ENCODE results near the gene CYP46A1.

GRCh38 chr14:99671235-99672224, 12.6 kb upstream of the CYP46A1 start:
- TF ChIP-seq CTCF (IDR thresholded peaks at IDR 0.05; ENCODE audit: poor library complexity) (no peak), EZH2 (IDR thresholded peaks at IDR 0.05; ENCODE audit: borderline replicate concordance) (no peak)

All from hepatocyte (in vitro differentiated cells).